ENCODE data around the gene CD70. TPM values are rescaled to one million over a fixed set of nuclear protein-coding genes. Genes with fewer than 3 reads are reported as not detected.

Gene CD70
- total and polyA plus RNA-seq, 2 donors (not counting 1 experiment from before 2014, with no cell fraction given) = 23.9 to 49.1 TPM

GRCh38 chr19:6580313-6580712, 10.6 kb downstream of the CD70 start:
- ATAC-seq (ENCODE audit: low read depth) (no peak), DNase-seq (no peak)
- Histone ChIP-seq H3K4me3 (ENCODE audit: control extremely low read depth in 1 of 5, extremely low read depth in 1 of 5, insufficient read depth in 1 of 5, low read depth in 2 of 5, low read length in 4 of 5) (no peak overlapping the region), H3K79me2 (ENCODE audit: control insufficient read depth, insufficient read depth, low read length) (no peaks in the 10 kb centered on the region), H3K4me2 (replicated peaks; ENCODE audit: low read depth, low read length, poor library complexity, severe bottlenecking) (no peak overlapping the region), H3K36me3 (replicated peaks in 1 of 2; ENCODE audit: control extremely low read depth in 1 of 2, control insufficient read depth in 1 of 2, extremely low read depth in 1 of 2, insufficient read depth in 2 of 2, low read length in 1 of 2) (no peaks in the 10 kb centered on the region), H3K27me3 (replicated peaks in 1 of 4; ENCODE audit: control extremely low read depth in 1 of 4, control insufficient read depth in 3 of 4, insufficient read depth in 4 of 4, low read length in 3 of 4) (no peaks in the 10 kb centered on the region), H3K4me1 (ENCODE audit: control insufficient read depth in 2 of 2, insufficient read depth in 2 of 2, low read length in 2 of 2) (peaks cover 16 to 28% of the 10 kb centered on the region in 2 donors), H3K27ac (ENCODE audit: low read length in 2 of 2) (no peak overlapping the region), H2AFZ (ENCODE audit: insufficient read depth, low read depth, low read length, poor library complexity, severe bottlenecking) (no peak overlapping the region), H3K9me3 (ENCODE audit: control extremely low read depth in 1 of 3, control insufficient read depth in 2 of 3, insufficient read depth in 1 of 3, low read length in 2 of 3) (no peaks in the 10 kb centered on the region), H4K20me1 (ENCODE audit: control insufficient read depth, insufficient read depth, low read length, poor library complexity, severe bottlenecking) (no peaks in the 10 kb centered on the region), H3K9ac (ENCODE audit: low read length) (no peak overlapping the region)
- ChIA-PET CTCF (interaction anchor here (0.6 to 1.9 kb wide), 2 partner anchors 18 to 21 kb away, joined by 3 to 4 read pairs; no protein-coding TSS in a partner anchor), POLR2A (interaction anchor here (0.6 kb wide), 1 partner anchor 65 kb away, joined by 3 read pairs; no protein-coding TSS in a partner anchor)
- H3K27me3 Mint-ChIP-seq = no peaks in the 10 kb centered on the region
- intact Hi-C loops (cut with micrococcal nuclease) = no loop called here
- H3K4me1 Mint-ChIP-seq = peaks cover 21% of the 10 kb centered on the region
- 100% methylated on average over 3 of the region's 8 CpGs for WGBS (ENCODE audit: insufficient coverage)
- H3K4me3 Mint-ChIP-seq = no peak overlapping the region
- TF ChIP-seq CTCF (IDR thresholded peaks at IDR 0.05) (no peak), EZH2 (IDR thresholded peaks at IDR 0.05; ENCODE audit: borderline replicate concordance, insufficient read depth, low read depth, low read length, poor library complexity, severe bottlenecking) (no peak)
- H3K27ac Mint-ChIP-seq = no peak overlapping the region
- H3K9me3 Mint-ChIP-seq (ENCODE audit: insufficient read depth) = no peaks in the 10 kb centered on the region

DNA sequence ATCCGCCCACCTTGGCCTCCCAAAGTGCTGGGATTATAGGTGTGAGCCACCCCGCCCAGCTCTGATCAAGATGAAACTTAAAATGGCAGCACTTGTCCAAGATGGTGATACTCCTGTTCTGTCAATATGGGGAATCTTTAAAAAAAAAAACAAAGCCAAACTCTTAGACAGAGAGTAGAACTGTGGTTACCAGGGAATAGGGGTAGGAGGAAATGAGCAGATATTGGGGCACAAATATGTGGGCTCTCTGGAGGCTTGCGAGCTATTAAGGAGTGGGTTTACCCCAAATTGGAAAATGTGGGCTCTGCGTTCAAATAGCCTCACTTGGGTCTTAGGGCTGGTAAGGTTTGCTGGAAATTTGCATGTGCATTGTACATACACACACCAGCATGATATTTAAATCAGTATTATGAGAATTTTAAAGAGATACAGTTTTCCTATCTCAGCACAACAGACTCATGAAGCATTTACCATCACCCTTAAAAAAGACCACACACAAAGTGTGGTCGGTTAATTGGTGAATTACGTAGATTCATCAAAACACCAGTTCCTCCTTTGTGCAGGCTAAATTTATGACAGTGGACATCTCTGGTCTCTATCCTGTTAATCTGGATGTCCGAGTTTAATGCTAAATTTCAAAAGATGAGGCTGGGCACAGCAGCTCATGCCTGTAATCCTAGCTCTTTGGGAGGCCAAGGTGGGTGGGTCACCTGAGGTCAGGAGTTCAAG, 11.3 kb downstream of the CD70 start:
- no peak overlapping the region for H3K27ac Mint-ChIP-seq
- TF ChIP-seq CTCF (IDR thresholded peaks at IDR 0.05) (no peak), EZH2 (IDR thresholded peaks at IDR 0.05; ENCODE audit: borderline replicate concordance, insufficient read depth, low read depth, low read length, poor library complexity, severe bottlenecking) (no peak)
- intact Hi-C loops (cut with micrococcal nuclease) = loop anchor here (2.0 to 5.0 kb wide), 3 partner anchors 51 to 283 kb away; partner anchors contain the start of genes GPR108 and TRIP10
- H3K4me1 Mint-ChIP-seq = peaks cover 21% of the 10 kb centered on the region
- Histone ChIP-seq H3K36me3 (replicated peaks in 1 of 2; ENCODE audit: control extremely low read depth in 1 of 2, control insufficient read depth in 1 of 2, extremely low read depth in 1 of 2, insufficient read depth in 2 of 2, low read length in 1 of 2) (no peaks in the 10 kb centered on the region), H3K79me2 (ENCODE audit: control insufficient read depth, insufficient read depth, low read length) (no peaks in the 10 kb centered on the region), H4K20me1 (ENCODE audit: control insufficient read depth, insufficient read depth, low read length, poor library complexity, severe bottlenecking) (no peaks in the 10 kb centered on the region), H3K9ac (ENCODE audit: low read length) (no peak overlapping the region), H3K27ac (ENCODE audit: low read length in 2 of 2) (no peak overlapping the region), H2AFZ (ENCODE audit: insufficient read depth, low read depth, low read length, poor library complexity, severe bottlenecking) (no peak overlapping the region), H3K4me2 (replicated peaks; ENCODE audit: low read depth, low read length, poor library complexity, severe bottlenecking) (no peak overlapping the region), H3K4me1 (ENCODE audit: control insufficient read depth in 2 of 2, insufficient read depth in 2 of 2, low read length in 2 of 2) (peaks cover 16 to 28% of the 10 kb centered on the region in 2 donors), H3K9me3 (ENCODE audit: control extremely low read depth in 1 of 3, control insufficient read depth in 2 of 3, insufficient read depth in 1 of 3, low read length in 2 of 3) (no peaks in the 10 kb centered on the region), H3K4me3 (ENCODE audit: control extremely low read depth in 1 of 5, extremely low read depth in 1 of 5, insufficient read depth in 1 of 5, low read depth in 2 of 5, low read length in 4 of 5) (no peak overlapping the region), H3K27me3 (replicated peaks in 1 of 4; ENCODE audit: control extremely low read depth in 1 of 4, control insufficient read depth in 3 of 4, insufficient read depth in 4 of 4, low read length in 3 of 4) (no peaks in the 10 kb centered on the region)
- no peak for ATAC-seq (ENCODE audit: low read depth)
- DNase-seq = no peak
- no peaks in the 10 kb centered on the region for H3K9me3 Mint-ChIP-seq (ENCODE audit: insufficient read depth)
- ChIA-PET CTCF (interaction anchor here (0.6 to 1.9 kb wide), 3 partner anchors 8 to 22 kb away, joined by 3 to 4 read pairs (median 3); no protein-coding TSS in a partner anchor), POLR2A (interaction anchor here (0.7 kb wide), 1 partner anchor 51 kb away, joined by 11 read pairs; no protein-coding TSS in a partner anchor)
- no peaks in the 10 kb centered on the region for H3K27me3 Mint-ChIP-seq
- WGBS (ENCODE audit: insufficient coverage) = 89% methylated on average over 5 of the region's 7 CpGs
- no peak overlapping the region for H3K4me3 Mint-ChIP-seq
